WERI-Rb-1 (cell line): ENCODE measurements around the gene CTNNA3.

Source experiments
- DNase-seq: peaks from one replicate; pipeline ENCODE4 v3.0.0-alpha.2; 2020
- H3K27ac ChIP-seq: fragments of 250-450 bp; sonication (Bioruptor Pico); 2 replicates; pipeline ENCODE4 v1.5.1; 2020; ENCODE audit warnings: mild to moderate bottlenecking, moderate library complexity
- H3K27me3 ChIP-seq: fragments of 250-450 bp; sonication (Bioruptor Pico); 2 replicates; pipeline ENCODE4 v1.5.1; 2021; ENCODE audit warnings: mild to moderate bottlenecking, low read depth, moderate library complexity; ENCODE audit not compliant: insufficient read depth, severe bottlenecking
- H3K36me3 ChIP-seq: fragments of 250-450 bp; sonication (Bioruptor Pico); 2 replicates; pipeline ENCODE4 v1.5.1; 2020; ENCODE audit warnings: mild to moderate bottlenecking, moderate library complexity
- H3K4me3 ChIP-seq: 2 replicates; pipeline ENCODE4 v1.5.1; 2011; ENCODE audit warnings: low read depth, mild to moderate bottlenecking, control low read depth, low read length
- H3K9me3 ChIP-seq: fragments of 250-450 bp; sonication (Bioruptor Pico); 2 replicates; pipeline ENCODE4 v1.5.1; 2021; ENCODE audit warnings: mild to moderate bottlenecking, moderate library complexity; ENCODE audit not compliant: severe bottlenecking
- CTCF ChIP-seq: IDR thresholded peaks from 2 replicates; pipeline ENCODE4 v1.5.1; 2011; ENCODE audit warnings: low read depth, mild to moderate bottlenecking, control low read depth, inconsistent platforms, low read length

The CTNNA3 gene

GRCh38 chr10:66148312-66148711, 1547.7 kb downstream of the CTNNA3 start:
- no peak overlapping the region for H3K27ac ChIP-seq
- no peaks in the 10 kb centered on the region for H3K9me3 ChIP-seq
- DNase-seq: no peak
- H3K4me3 ChIP-seq: no peak overlapping the region
- H3K27me3 ChIP-seq: no peaks in the 10 kb centered on the region
- TF ChIP-seq CTCF: no peak
- no peaks in the 10 kb centered on the region for H3K36me3 ChIP-seq

- H3K36me3 ChIP-seq: no peaks in the 10 kb centered on the region
- H3K9me3 ChIP-seq: no peaks in the 10 kb centered on the region
- no peak overlapping the region for H3K27ac ChIP-seq
- H3K4me3 ChIP-seq: no peak overlapping the region
- DNase-seq: no peak
- TF ChIP-seq CTCF: no peak
- H3K27me3 ChIP-seq: no peaks in the 10 kb centered on the region
These were observed 1552.0 kb downstream of the CTNNA3 start for GRCh38 chr10:66144016-66144415.

- Histone ChIP-seq H3K36me3 (no peaks in the 10 kb centered on the region), H3K27me3 (no peaks in the 10 kb centered on the region), H3K4me3 (no peak overlapping the region), H3K9me3 (no peaks in the 10 kb centered on the region), H3K27ac (no peak overlapping the region)
- no peak for DNase-seq
- TF ChIP-seq CTCF: no peak
These were observed 1593.2 kb downstream of the CTNNA3 start for GRCh38 chr10:66102756-66103155.

GRCh38 chr10:66098595-66099480, 1597.2 kb downstream of the CTNNA3 start:
- no peak for TF ChIP-seq CTCF
- Histone ChIP-seq H3K9me3 (no peaks in the 10 kb centered on the region), H3K4me3 (no peak overlapping the region), H3K27ac (no peak overlapping the region), H3K36me3 (no peaks in the 10 kb centered on the region), H3K27me3 (no peaks in the 10 kb centered on the region)
- no peak for DNase-seq

- Histone ChIP-seq H3K9me3 (no peaks in the 10 kb centered on the region), H3K27me3 (no peaks in the 10 kb centered on the region), H3K4me3 (no peak overlapping the region), H3K36me3 (no peaks in the 10 kb centered on the region), H3K27ac (no peak overlapping the region)
- DNase-seq: no peak
- TF ChIP-seq CTCF: no peak
These were observed 1600.4 kb downstream of the CTNNA3 start for GRCh38 chr10:66095610-66096009.

- no peak for TF ChIP-seq CTCF
These were observed 1610.1 kb downstream of the CTNNA3 start for GRCh38 chr10:66085906-66086305.

More at GRCh38 chr10:66085906-66086305, 1610.1 kb downstream of the CTNNA3 start:
- Histone ChIP-seq H3K27ac (no peak overlapping the region), H3K4me3 (no peak overlapping the region), H3K27me3 (no peaks in the 10 kb centered on the region), H3K9me3 (no peaks in the 10 kb centered on the region), H3K36me3 (no peaks in the 10 kb centered on the region)
- no peak for DNase-seq
